Hepatocyte (in vitro differentiated cells): ENCODE data around the gene IRF2.

Source experiments
- EZH2 ChIP-seq: fragments of 200-600 bp; sonication (generic); IDR thresholded peaks from 2 replicates; pipeline ENCODE4 v1.6.1; 2016; ENCODE audit warnings: antibody characterized with exemption, mild to moderate bottlenecking, borderline replicate concordance
- EZH2phosphoT487 ChIP-seq: fragments of 200-600 bp; sonication (generic); IDR thresholded peaks from one replicate; pipeline ENCODE4 v1.6.1; 2018; ENCODE audit warnings: antibody characterized with exemption, mild to moderate bottlenecking, low read depth, moderate library complexity; ENCODE audit not compliant: unreplicated experiment, severe bottlenecking
- TF ChIP-seq, protein P1 (sequence below): fragments of 200-600 bp; sonication (generic); IDR thresholded peaks from 2 replicates; pipeline ENCODE4 v1.5.1; 2016; ENCODE audit warnings: antibody characterized with exemption, mild to moderate bottlenecking; ENCODE audit not compliant: poor library complexity

DNA sequence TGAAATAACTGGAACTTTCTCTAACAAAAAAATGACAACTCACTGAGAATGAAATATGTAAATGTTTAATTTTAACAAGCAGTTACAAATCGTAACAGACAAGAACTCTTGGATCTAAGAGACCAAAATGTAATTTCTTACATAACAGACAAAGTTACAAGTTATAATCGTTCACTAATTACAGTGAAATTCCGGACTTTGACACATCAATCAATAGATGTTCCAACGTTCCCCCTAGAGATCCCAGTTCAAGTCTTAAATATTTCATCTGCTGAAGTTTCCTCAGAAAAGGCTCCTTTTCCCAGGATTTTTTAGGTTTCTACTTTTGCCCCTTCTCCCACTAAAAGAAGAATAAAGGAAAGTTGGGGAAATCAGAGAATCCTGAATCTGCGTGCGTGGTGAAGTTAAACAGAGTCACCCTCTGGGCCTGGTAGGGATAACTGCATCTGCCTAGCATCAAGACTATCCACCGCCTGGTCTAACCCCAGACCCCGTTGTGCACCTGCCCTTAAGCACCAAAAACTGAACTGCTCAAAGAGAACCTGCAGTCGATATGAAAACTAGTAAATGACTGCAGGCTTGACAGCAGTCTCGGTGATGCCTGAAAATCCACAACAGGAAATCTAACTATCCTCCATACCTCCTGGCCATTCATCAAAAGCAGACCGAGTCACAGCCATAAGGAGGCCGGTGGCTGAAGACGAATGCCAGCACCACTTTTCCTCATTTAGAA lies 2.3 kb downstream of the IRF2 start:
- TF ChIP-seq, protein P1, sequence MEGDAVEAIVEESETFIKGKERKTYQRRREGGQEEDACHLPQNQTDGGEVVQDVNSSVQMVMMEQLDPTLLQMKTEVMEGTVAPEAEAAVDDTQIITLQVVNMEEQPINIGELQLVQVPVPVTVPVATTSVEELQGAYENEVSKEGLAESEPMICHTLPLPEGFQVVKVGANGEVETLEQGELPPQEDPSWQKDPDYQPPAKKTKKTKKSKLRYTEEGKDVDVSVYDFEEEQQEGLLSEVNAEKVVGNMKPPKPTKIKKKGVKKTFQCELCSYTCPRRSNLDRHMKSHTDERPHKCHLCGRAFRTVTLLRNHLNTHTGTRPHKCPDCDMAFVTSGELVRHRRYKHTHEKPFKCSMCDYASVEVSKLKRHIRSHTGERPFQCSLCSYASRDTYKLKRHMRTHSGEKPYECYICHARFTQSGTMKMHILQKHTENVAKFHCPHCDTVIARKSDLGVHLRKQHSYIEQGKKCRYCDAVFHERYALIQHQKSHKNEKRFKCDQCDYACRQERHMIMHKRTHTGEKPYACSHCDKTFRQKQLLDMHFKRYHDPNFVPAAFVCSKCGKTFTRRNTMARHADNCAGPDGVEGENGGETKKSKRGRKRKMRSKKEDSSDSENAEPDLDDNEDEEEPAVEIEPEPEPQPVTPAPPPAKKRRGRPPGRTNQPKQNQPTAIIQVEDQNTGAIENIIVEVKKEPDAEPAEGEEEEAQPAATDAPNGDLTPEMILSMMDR: peak; percentile 23
- no peak for TF ChIP-seq EZH2phosphoT487
- no peak for TF ChIP-seq EZH2
